PFSK-1 (cell line): ENCODE measurements around the gene STARD5.

Source experiments
- FOXP2 ChIP-seq: optimal IDR thresholded peaks from 2 replicates; pipeline ENCODE3; 2011; ENCODE audit warnings: borderline replicate concordance, control low read depth, inconsistent platforms; ENCODE audit not compliant: insufficient read depth; ENCODE audit errors: extremely low read length, extremely low read depth
- POLR2AphosphoS5 ChIP-seq: IDR thresholded peaks from 2 replicates; pipeline ENCODE4 v1.6.1; 2012; ENCODE audit warnings: low read depth, mild to moderate bottlenecking, control low read depth, low read length, moderate library complexity
- SIN3A ChIP-seq: IDR thresholded peaks from 2 replicates; pipeline ENCODE4 v1.6.1; 2012; ENCODE audit warnings: mild to moderate bottlenecking, low read length, moderate library complexity, borderline replicate concordance; ENCODE audit not compliant: insufficient read depth
- TF ChIP-seq, protein P1 (sequence below), 2 experiments: IDR thresholded peaks; 2 replicates each; pipeline versions ENCODE4 v1.6.1 to v1.8.0; 2011 to 2012; ENCODE audit warnings: low read depth in 2 of 2, low read length in 2 of 2, control low read depth in 1 of 2, inconsistent platforms in 1 of 2, mild to moderate bottlenecking in 1 of 2, moderate library complexity in 1 of 2; ENCODE audit not compliant: insufficient read depth in 1 of 2

DNA sequence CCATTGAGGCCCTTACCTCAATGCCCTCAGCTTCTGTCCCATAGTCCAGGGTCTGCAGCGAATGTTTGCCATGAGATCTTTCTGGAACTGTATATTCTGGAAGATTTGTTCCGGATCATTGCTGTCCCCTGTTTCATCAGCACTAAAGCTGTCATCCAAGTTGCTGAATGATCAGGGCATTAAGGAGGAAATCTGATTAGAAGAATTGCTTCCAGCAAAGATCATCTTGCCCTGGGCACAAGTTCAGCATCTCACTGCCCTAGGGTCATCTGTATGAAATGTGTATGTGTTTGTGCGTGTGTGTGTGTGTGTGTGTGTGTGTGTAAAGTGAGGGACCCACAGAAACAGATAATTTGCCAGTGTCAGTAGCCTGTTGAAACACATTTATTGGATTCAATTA, 48.6 kb upstream of the STARD5 start:
- no peak for TF ChIP-seq SIN3A
- TF ChIP-seq POLR2AphosphoS5 = no peak
- TF ChIP-seq, protein P1, sequence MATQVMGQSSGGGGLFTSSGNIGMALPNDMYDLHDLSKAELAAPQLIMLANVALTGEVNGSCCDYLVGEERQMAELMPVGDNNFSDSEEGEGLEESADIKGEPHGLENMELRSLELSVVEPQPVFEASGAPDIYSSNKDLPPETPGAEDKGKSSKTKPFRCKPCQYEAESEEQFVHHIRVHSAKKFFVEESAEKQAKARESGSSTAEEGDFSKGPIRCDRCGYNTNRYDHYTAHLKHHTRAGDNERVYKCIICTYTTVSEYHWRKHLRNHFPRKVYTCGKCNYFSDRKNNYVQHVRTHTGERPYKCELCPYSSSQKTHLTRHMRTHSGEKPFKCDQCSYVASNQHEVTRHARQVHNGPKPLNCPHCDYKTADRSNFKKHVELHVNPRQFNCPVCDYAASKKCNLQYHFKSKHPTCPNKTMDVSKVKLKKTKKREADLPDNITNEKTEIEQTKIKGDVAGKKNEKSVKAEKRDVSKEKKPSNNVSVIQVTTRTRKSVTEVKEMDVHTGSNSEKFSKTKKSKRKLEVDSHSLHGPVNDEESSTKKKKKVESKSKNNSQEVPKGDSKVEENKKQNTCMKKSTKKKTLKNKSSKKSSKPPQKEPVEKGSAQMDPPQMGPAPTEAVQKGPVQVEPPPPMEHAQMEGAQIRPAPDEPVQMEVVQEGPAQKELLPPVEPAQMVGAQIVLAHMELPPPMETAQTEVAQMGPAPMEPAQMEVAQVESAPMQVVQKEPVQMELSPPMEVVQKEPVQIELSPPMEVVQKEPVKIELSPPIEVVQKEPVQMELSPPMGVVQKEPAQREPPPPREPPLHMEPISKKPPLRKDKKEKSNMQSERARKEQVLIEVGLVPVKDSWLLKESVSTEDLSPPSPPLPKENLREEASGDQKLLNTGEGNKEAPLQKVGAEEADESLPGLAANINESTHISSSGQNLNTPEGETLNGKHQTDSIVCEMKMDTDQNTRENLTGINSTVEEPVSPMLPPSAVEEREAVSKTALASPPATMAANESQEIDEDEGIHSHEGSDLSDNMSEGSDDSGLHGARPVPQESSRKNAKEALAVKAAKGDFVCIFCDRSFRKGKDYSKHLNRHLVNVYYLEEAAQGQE (IDR thresholded peaks at IDR 0.05; ENCODE audit: insufficient read depth in 1 of 2, low read depth in 2 of 2, low read length in 2 of 2) = no peak
- no peak for TF ChIP-seq FOXP2
